Activated naive CD4-positive, alpha-beta T cell treated with Interleukin-2 at 50 U/mL for 16 hours (primary cell): Measurements from ENCODE around the gene FRMD5.

Experiments
- DNase-seq: peaks from one replicate; pipeline ENCODE4 v3.0.0-alpha.2; 2020

Gene FRMD5

DNA sequence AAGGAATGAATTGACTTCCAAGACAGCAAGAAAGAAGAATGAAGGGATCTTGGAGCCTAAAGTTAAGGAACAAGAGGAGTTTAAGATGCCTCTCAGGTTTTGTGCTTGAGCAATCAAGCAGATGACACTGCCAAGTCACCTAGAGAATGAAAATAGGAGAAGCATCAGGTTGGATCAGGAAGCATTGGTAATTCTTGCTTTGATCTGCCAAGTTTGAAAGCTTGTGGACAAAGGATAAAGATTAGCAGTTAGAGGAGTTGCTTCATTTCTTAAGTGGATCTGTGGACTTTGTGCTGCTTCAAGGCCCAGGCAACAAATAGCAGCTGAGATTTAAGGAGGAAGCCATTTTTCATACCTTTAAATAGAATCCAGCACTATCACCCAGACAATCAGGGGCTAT is 35.6 kb downstream of the FRMD5 start:
- no peak for DNase-seq

GRCh38 chr15:44158111-44158510 is 37.0 kb downstream of the FRMD5 start:
- no peak for DNase-seq

GRCh38 chr15:44157679-44158078 is 37.4 kb downstream of the FRMD5 start:
- DNase-seq: no peak

DNA sequence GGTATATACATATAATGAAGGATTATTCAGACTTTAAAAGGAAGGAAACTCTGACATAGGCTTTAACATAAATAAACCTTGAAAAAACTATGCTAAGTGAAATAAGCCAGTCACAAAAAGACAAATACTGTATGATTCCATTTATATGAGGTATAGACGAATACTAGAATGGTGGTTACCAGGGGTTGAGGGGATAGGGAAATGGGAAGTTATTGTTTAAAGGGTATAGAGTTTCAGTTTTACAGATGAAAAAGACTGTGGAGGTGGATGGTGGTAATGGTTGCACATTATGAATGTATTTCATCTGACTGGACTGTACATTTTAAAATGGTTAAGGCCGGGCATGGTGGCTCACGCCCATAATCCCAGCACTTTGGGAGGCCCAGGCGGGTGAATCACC is 41.7 kb downstream of the FRMD5 start:
- no peak for DNase-seq

GRCh38 chr15:44149224-44149623 is 45.8 kb downstream of the FRMD5 start:
- no peak for DNase-seq

DNA sequence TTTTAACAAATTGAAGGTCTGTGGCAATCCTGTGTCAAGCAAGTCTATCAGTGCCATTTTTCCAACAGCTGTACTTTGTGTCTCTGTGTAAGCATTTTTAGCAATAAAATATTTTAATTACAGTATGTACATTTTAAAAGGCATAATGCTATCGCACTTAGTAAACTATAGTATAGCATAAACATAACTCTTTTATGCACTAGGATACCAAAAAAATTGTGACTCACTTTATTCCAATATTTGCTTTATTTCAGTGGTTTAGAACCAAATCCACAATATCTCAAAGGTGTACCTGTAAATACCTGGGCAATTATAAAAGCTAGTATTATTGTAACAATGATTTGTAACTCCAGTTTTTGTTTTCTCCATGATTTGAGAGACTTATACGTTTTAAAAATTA is 46.5 kb downstream of the FRMD5 start:
- DNase-seq: no peak

GRCh38 chr15:44147636-44148035 is 47.4 kb downstream of the FRMD5 start:
- no peak for DNase-seq

- no peak for DNase-seq
Measured at GRCh38 chr15:44145495-44145894, 49.6 kb downstream of the FRMD5 start.

DNA sequence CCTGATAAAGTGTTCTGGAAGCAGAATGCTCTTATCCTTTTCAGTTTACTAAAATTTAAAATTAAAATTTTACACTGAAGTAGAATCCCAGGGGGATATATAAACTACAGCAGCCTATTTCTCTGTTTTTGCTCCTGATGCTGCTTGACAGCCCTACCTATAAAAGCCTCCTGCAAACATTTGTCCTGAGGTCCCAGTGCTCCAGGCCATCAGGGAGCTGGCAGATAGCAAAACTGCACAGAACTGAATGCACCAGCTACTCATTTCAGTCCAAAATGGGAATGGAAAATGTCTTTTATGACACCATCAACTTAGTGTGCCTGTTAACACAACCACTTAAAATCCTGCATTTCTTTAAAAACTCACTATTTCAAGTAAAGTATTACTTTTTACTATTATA is 50.1 kb downstream of the FRMD5 start:
- DNase-seq: no peak

DNA sequence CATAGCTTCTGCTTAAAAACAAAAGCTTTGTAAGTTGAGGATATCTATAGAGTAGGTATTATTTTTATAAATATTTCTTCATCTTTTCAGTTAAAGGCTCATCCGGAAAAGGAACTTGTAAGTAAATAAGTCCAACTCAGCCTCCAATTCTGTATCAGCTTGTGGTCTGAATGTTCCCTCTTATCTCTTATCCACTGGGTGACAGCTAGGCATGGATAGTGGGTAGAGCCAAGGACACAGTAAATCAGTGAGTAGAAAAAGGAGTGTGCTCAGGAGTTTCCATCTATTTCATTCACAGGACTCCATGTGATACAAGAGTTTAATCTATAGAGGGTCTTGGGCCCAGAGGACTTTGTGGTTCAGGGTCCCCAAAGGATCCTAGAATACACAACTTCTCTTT is 50.9 kb downstream of the FRMD5 start:
- no peak for DNase-seq

DNA sequence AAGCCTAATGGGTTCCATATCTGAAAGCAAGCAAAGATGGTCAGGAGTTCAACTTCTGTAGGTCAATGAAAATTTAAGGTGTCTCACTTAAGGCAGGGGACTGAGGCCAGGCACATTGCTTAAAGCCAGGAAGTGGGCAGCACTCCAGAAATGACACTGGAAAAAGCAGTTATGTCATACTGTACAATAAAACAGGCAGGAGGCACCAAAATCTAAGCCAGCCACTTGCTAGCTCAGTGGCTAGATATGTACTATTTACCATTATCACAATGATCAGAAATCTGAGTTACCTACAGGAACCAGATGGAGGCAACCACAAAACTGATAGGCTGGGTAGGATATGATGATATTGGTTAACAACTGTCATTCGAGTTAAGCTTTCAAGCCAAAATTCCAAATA is 57.3 kb downstream of the FRMD5 start:
- no peak for DNase-seq

DNA sequence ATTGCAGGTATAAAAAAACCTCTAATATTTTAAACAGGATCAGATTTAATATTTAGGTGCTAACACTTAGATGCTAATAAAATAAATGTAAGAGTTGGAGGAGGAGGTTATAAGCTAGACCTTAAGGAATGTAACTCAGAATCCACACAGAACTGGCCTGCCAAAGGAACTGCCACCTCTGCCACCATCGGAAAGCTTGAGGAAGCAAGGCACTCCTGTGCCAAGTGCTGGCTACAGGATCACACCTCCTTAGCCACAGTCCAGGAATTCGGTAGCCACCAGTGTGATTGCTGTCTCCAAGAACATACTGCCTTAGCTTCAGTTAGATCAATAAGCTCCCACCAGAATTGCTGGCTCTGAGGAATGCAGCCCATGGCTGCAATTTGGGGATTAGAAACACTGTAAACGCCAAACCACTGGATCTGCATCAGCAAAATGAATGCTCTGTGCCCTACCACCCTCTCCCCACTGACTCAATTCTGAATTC is 58.0 kb downstream of the FRMD5 start:
- DNase-seq: no peak

DNA sequence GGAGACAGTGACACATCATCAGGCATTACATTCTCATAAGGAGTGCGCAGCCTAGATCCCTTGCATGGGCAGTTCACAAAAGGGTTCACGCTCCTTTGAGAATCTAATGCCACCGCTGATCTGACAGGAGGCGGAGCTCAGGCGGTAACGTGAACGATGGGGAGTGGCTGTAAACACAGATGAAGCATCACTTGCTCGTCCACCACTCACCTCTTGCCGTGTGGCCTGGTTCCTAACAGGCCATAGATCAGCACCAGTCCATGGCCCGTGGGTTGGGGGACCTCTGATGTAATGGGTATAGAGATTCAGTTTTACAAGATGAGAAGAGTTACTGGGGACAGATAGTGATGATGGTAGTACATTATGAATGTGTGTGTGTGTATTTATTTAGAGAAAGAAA is 63.0 kb downstream of the FRMD5 start:
- DNase-seq: no peak

GRCh38 chr15:44130778-44131177 is 64.3 kb downstream of the FRMD5 start:
- DNase-seq: no peak

DNA sequence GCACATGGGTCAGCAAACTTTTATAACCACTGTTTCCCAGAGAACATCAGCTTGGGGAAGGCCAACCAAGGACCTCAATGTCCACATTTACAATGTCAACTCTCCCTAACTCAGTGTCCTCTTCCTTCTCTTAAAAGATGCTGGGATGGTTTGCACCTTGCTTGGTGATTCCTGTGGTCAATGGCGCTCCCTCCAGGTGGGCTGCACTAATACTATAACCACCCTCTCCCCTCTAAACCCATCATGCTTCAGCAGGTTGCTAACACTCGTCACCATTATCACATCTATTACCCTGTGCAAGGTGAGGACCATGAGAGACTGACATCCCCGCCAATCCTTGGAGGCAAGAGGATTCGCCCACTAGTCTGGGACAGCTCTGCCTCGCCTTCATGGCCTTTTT is 65.2 kb downstream of the FRMD5 start:
- no peak for DNase-seq

- DNase-seq: no peak
Measured at GRCh38 chr15:44128443-44128842, 66.6 kb downstream of the FRMD5 start.

- DNase-seq: no peak
Measured at GRCh38 chr15:44125879-44126278, 69.2 kb downstream of the FRMD5 start.

DNA sequence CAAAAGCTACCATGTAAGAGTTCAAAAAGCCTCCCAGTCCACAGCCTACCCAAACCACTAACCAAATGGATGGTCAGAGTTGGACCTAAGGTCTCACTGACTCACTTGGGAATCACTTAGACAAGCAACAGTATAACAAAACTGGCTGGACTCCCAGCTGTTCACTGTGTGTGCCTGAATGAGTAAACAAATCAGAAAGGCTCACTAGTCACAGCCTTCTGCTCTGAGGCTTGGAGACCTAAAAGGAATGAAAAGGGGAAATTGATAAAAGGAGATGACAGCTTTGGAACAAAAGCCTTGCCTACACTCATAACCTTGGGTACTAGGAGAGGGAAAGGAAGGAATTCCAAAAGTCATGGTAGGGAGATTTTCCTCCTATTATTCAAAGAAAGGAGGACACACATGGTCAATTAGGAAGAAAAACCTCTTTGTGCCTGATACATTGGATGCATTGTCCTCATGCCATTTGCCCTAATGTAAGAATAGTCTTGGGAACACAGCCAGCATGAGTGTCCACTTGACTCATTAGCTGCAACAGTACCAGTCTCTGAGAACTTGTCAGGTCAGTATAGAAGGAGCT is 92.3 kb downstream of the FRMD5 start:
- no peak for DNase-seq

- DNase-seq: no peak
Measured at GRCh38 chr15:44101944-44102343, 93.1 kb downstream of the FRMD5 start.

- no peak for DNase-seq
Measured at GRCh38 chr15:44101286-44101685, 93.8 kb downstream of the FRMD5 start.

- no peak for DNase-seq
Measured at GRCh38 chr15:44099671-44100070, 95.4 kb downstream of the FRMD5 start.

- DNase-seq: no peak
Measured at GRCh38 chr15:44097552-44097951, 97.5 kb downstream of the FRMD5 start.

DNA sequence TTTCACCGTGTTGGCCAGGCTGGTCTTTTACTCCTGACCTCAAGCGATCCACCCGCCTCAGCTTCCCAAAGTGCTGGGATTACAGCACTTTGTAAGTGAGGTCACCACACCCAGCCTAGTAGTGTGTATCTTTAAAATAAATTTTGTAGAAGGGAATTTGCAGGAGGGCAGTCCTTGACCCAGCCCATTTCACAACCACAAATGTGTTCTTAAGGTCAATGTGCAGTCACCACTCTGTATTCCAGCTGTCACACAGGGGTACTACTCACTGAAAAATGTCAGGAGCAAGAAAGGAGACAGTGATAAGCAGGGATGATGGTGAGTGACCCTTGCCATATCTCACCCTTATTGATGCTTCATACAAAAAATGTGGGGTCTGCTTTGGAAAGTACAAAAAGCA is 98.5 kb downstream of the FRMD5 start:
- no peak for DNase-seq

- no peak for DNase-seq
Measured at GRCh38 chr15:44094781-44095180, 100.3 kb downstream of the FRMD5 start.

DNA sequence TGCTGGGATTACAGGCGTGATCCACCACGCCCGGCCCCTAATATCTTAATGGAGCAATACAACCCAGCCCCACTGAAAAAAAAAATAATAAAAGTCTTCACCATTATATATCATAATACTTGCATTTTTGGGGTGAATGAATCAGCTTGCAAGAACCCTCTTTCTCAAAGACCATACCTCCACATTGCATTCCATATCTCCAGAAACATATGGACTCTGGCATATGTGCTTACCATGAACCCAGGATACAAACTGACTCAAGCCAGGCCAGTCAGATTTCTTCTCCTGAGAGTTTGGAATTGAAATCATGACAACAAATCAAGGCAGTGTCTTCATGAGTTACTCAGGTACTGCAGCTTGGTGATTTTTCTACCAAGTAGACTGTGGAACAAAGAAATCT is 101.2 kb downstream of the FRMD5 start:
- DNase-seq: no peak

DNA sequence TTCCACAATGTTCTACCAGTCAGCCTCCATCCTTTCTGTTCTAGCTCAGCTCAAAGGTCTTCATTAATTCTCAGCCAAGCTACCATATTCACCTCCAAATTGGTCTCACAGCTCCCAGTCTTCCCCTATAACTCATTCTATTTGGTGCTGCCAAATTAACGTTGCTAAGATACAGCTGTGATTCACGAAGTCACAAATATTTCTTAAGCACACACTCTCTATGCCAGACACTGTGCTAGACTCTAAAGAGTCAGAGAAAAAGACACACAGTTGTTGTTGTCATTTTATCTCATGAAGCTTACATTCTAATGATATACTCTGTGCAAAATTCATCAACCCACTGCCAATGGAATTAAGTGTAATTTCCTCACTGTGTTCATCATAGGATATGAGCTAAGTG is 102.8 kb downstream of the FRMD5 start:
- DNase-seq: no peak
